HG02763 (cell line): ENCODE results near the gene TMPRSS15.
"Not testable (repeated sequence)": the region's sequence is repeated elsewhere in the genome, so short reads cannot be mapped to it uniquely, and the experiment has no call there.

ENCODE experiments used
- ATAC-seq: cut with Tn5 transposase; IDR thresholded peaks from one replicate; pipeline ENCODE4 v1.9.1; 2021; ENCODE audit warnings: mild to moderate bottlenecking, moderate library complexity; ENCODE audit not compliant: unreplicated experiment

The TMPRSS15 gene

DNA sequence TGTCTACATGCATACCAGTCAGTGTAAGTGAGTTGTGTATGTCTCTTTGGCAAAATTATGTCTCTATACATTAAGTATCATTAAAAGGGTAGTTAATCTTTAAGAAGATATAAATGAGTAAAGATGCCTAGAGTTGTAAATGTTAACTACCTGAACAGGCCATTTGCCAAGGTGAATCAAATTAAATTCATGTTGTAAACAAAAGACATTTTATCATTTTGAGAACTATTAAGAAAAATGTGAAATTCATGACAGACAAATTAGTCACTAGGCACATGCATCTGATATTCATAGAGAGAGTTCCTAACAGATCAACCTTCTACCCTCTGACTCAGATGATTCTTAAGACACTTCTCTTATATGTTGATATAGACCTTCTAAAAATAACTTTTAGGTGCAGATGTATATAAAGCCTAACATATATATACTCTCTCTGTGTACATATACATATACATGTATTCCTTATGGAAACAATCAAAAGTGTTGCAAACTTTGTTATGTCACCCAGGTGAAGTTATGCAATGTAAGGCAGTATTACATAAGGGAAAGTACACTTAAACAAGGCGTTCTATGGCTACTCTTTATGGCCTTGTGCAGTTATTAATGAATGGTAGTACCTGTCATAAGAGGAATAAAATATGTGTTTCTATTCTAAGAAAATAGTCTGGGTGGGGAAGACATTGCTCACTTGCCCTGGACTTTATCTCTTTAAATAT is at the start of gene TMPRSS15:
TMPRSS15 (minus strand) TSS at position 51 of the 716 bp plus-strand sequence. CDS start 163 bp downstream, outside the sequence.
- ATAC-seq = no peak

DNA sequence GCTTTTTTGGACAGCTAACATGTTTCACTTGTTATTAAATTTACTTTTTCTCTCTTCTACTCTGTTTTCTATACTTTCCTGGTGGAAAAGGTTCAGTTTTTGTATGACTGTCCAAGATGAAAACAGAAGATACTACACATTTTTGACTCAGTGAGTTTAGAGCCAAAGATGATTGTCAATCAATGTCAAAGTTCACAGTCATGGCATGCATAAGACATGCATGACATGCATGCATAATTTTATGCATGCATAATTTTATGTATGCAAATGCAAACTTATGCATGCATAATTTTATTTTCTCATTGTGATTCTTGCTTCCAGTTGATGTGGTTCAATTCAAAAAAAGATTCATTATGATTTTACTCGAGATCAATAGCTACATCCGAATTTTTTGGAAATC is 48.1 kb upstream of the TMPRSS15 start:
- ATAC-seq = no peak

- ATAC-seq = no peak
These were observed 46.3 kb upstream of the TMPRSS15 start for GRCh38 chr21:18449605-18450550.

DNA sequence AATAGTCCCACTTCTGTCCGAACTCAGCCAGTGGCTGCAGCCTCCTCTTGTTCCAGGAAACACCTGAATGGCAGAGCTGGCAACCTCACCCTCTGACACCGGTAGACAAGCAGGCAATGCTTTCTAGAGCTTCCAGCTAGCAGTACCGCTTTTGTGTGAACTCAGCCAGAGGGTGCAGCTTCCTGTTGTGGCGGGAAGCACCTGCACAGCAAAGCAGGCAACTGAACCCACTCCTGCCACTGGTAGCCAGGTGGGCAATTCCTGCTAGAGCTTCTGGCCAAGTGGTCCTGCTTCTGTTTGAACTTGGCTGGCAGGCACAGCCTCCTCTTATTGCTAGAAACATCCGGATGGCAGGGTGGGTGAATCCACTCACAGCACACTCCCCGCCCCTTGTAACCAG is 40.1 kb upstream of the TMPRSS15 start:
- ATAC-seq = no peak

- ATAC-seq = no peak
These were observed 39.5 kb upstream of the TMPRSS15 start for GRCh38 chr21:18443085-18443484.

DNA sequence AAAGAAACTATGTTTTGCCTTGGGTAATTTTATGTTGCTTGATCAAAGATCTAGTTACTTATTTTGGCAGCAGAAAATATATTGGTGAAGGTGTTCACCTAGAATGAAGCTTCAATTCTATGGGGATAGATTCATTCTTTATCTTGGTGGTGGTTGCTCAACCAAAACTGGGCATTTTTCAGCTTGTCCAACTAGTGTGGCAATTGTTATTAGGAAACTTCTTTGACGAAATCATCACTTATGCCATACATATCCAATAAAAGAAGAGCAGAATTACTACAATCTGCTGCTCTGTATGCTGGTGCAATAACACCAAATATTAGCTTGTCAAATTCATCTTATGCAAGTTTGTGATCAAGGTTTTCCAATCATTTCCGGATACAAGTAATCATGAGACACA is 26.8 kb upstream of the TMPRSS15 start:
- no peak for ATAC-seq

DNA sequence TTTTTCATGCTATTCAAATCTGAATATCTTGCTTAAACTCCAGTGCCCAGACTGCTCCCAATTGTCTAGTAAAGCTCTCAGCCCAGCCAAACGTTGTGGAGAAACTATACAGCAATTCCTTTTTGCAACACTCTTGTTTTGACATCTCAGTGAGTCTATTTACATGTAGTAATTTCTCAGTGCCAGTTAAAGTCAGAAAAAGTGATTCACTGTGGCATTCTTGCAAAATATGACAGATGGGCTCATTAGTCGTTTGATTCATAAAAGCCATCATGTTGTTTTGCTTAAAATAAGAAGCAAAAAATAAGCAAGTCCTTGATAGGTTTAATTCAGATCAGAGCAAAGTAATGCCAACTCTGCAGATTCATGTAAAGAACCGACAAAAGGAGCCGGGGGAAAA is 20.7 kb upstream of the TMPRSS15 start:
- no peak for ATAC-seq

DNA sequence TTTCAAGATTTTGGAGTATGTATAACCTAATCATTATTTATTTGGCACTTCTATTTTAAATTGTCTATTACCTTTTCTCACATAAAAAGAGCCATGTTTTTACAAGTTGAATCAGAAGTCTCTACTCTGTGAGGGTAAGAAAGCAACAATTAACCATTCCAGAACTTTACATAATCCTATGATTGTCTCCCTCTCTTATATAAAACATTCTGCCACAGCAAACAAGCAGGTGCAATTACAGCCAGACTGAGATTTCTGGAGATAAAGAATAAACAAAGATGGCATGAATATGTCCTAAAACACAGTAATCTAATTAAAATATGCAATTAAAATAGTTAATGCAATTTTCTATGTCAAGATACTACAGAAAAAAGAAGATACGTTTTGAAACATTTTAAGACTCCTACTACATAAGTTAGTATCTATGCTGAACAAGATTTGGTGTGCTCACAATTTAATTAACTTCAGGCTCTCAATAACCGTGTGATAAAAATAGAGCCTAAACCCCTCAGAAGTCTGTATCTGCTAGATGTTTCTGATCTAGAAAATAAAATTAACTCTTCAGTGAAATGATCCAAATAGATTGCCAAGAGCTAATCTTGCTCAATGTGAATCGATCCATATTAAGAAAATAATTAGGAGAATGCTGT is 13.7 kb upstream of the TMPRSS15 start:
- no peak for ATAC-seq

DNA sequence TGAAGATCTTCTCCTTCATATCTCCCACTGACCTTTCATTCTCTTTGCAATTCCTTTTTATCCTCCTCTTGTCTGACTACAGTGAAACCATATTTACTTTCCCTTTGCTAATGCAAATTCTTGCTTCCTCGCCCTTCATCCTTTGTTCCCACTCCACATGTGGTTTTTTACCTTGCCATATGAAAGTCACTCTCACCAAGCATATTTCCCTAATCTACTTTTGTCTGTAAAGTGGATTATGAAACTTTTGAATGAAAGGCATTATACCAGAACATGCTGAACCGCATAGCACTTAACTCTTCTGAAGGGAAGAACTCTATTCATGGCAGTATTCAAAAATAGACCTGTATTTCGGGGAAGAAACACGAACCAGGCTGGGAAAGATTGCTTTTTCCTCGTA is 8.0 kb upstream of the TMPRSS15 start:
- no peak for ATAC-seq

DNA sequence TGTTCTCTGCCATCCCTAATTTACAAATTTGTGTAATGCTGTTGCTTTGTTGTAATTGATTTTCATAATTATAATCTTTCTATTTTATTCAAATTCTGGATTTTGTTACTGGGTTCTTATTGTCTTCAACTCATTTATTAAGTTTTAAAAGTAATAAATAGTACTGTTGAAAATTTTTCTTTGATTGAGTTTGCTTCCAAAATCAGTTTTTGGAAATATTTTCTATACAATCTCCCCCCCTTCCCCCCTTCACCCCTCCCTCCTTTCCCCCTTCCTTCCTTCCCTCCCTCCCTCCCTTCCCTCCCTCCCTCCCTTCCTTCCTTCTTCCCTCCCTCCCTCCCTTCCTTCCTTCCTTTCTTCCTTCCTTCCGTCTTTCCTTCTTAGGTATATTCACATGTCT is 6.0 kb upstream of the TMPRSS15 start:
- ATAC-seq = no peak

DNA sequence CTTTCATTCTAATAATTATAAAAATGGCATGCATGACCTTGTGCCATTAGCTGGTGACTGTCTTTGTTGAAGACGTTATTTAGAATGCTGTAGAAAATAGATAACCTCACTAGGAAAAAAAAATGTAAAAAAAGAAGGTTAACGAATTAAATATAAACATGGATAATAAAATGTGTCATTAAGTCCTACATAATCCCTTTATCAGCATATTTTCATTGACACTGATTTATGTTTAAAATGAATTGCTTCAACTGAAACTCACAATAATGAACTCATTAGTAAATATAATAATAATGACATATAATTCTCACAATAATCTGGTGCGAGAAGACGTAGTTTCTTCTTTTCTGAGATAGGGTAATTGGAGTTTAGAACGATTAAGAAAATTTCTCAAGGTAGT is 4.7 kb downstream of the TMPRSS15 start:
- ATAC-seq = no peak

DNA sequence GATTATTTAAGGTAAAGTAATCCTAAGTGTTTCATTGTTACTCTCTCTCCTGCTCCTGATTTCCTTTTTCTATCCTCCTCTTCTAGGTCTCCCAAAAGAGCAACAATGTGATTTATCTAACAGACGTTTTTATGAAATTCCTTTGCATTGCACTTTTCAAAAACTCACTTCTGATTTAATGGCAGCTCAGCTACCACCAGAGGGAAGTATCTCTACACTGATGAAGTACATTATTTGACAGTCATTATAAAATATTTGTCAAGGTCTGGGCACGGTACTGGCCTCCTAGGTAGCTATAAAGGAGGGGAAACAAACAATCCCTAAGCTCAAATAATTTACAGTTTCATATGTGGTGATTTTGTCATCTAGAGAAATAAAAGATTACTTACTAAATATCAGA is 15.6 kb downstream of the TMPRSS15 start:
- no peak for ATAC-seq

- no peak for ATAC-seq
These were observed 18.8 kb downstream of the TMPRSS15 start for GRCh38 chr21:18384771-18385170.

GRCh38 chr21:18382934-18383619 is 20.5 kb downstream of the TMPRSS15 start:
- not testable (repeated sequence) for ATAC-seq

GRCh38 chr21:18382141-18382540 is 21.4 kb downstream of the TMPRSS15 start:
- ATAC-seq = no peak

GRCh38 chr21:18373606-18374005 is 30.0 kb downstream of the TMPRSS15 start:
- no peak for ATAC-seq

GRCh38 chr21:18370301-18370700 is 33.3 kb downstream of the TMPRSS15 start:
- ATAC-seq = no peak

DNA sequence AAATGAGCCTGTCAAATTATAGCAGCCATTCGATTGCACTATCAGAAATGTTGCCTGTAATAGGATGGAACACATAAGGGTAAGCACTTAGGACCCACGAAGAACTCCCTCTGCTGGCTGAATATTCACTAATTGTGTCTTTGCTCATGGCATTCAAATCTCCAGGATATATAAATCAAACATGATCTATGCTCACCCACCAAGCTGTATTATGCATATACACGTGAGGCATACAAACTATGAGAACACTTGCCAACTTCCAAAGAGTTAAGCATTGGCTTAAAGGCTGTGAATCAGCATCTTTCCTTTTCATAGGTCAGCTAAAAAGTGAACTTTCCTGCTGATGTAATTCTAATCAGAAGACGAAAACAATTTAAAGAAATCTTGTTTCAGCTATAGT is 34.5 kb downstream of the TMPRSS15 start:
- ATAC-seq = no peak

GRCh38 chr21:18368205-18368604 is 35.4 kb downstream of the TMPRSS15 start:
- ATAC-seq = no peak

DNA sequence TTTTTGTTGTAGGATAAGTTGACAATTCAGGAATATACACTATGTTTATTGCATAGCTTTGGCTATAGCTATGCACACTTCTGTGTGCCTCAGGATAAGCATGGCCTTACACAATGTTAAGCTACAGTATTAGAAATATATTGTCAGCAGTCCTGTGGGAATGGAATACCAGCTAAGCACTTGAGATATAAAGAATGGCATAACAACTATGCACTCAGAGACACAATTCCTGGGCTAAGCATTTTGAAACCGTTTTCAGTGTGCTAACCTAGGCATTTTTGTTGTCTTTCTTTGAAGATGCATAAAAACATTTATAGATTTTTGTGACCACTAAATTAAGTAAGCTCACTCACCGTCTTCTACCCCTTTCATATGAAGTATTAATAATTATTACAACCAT is 46.8 kb downstream of the TMPRSS15 start:
- no peak for ATAC-seq

- no peak for ATAC-seq
These were observed 48.6 kb downstream of the TMPRSS15 start for GRCh38 chr21:18354947-18355346.
